NCI-H146 treated with DMSO at 0.1 percent for 48 hours (cell line): ENCODE measurements around the gene C16orf96.

Experiments
- DNase-seq: peaks from one replicate; lab custom pipeline; 2025; ENCODE audit not compliant: unreplicated experiment; lab: John Stamatoyannopoulos, UW

Gene C16orf96

DNA sequence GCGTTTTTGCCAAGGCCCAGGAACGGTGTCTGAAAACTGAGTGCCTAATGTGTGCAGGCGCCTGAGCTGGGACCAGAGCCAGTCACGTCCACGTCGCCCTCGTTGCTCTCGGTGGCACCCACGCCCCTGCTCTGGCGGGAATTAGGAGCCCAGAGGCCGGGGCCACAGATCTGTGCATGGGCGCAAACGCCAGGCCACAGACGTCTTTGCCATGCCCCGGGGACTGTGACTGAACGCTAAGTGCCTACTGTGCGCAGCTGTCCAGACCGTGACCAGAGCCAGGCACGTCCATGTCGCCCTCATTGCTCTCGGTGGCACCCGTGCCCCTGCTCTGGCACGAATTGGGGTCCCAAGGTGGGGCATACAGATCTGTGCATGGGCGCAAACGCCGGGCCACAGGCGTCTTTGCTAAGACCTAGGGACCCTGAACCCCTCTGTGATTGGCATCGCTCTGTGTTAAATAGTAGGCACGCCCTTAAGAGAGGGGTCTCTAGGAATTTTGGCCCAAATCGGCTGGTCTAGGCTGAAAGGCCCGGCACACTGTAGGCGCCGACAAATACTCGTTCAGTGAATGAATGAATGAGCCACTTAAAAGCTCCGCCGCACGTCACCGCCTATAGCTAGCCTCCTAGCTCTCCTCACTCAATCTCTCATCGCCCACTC, 59.4 kb downstream of the C16orf96 start:
- DNase-seq, result no peak

DNA sequence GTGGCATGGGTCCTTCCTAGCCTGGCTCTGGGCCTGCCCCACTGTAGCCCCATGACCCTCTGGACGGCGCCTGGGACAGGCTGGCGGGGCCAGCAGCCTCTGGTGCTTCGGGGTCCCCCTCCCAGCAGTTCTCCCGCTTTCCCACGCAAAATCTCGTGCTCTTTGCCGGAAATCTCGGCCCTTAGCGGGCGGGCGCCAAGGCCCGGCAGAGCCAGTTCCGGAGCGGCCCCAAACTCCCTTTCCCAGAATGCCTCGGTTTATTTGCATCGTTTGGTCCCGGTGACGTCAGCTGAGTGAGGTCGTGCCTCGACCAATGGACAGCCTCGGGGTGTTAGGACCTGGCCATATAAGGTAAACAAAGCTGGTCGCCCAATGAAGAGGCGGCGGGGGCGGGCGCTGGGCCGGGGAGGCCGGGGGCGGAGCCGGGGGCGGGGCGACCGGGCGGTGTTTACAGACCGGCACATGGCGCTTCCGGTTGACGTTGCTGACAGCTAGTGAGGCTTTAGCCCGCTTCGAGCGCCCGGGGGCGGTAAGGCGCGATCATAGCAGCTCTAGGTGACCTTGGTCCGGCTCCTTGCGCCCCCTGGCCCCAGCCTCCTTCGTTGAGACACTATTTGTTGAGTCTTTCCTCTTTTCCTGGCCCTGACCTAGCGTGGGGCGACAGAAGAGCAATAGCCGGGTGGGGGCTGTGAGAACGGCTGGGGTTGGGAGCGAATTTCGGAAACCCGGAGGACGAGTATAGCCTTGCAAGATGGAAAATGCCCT, 60.1 kb downstream of the C16orf96 start:
- DNase-seq, result peak; percentile 99

- no peak for DNase-seq
Observed at GRCh38 chr16:4617880-4618279, 61.7 kb downstream of the C16orf96 start.

- peak; percentile 49 for DNase-seq
Observed at GRCh38 chr16:4618645-4619418, 62.7 kb downstream of the C16orf96 start.

GRCh38 chr16:4623593-4623992, 67.5 kb downstream of the C16orf96 start:
- no peak for DNase-seq

GRCh38 chr16:4624015-4624826, 68.1 kb downstream of the C16orf96 start, which contains the start of gene MGRN1:
Gene MGRN1 (plus strand): TSS chr16:4624826. CDS start chr16:4624961, 135 bp downstream.
- DNase-seq, result peak; percentile 97

- DNase-seq, result peak; percentile 60
Observed at GRCh38 chr16:4624827-4625559, 68.9 kb downstream of the C16orf96 start.

- DNase-seq, result peak; percentile 45
Observed at GRCh38 chr16:4625560-4626159, 69.5 kb downstream of the C16orf96 start.

DNA sequence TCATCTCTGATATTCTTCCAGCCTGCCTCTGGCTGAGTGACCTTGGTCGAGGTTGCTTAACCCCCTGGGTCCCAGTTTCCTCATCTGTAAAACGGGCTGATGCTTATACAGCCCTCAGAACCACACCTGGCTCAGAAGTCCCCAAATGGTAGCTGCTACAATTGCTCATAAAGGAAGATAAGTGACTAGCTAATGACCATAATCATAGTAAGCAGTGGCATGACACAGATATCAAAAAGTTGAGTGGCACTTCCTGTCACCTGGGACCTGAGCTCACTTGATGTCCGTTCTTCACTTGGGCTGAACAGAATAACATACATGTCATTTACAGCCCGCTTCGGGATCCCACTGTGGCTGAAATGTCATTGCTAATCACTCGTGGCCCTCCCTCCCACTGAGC, 70.3 kb downstream of the C16orf96 start:
- no peak for DNase-seq

DNA sequence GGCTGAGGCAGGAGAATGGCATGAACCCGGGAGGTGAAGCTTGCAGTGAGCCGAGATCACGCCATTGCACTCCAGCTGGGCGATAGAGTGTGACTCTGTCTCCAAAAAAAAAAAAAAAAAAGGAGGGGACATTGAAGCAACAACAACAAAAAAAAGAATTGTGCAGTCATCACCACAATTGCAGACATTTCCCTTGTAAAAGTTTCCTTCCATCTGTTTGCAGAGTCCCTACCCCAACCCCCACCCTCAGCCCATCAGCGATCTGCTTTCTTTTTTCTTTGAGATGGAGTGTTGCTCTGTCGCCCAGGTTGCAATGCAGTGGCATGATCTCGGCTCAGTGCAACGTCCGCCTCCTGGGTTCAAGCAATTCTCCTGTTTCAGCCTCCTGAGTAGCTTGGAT, 72.1 kb downstream of the C16orf96 start:
- DNase-seq, result no peak

- no peak for DNase-seq
Observed at GRCh38 chr16:4631444-4631843, 75.3 kb downstream of the C16orf96 start.

DNA sequence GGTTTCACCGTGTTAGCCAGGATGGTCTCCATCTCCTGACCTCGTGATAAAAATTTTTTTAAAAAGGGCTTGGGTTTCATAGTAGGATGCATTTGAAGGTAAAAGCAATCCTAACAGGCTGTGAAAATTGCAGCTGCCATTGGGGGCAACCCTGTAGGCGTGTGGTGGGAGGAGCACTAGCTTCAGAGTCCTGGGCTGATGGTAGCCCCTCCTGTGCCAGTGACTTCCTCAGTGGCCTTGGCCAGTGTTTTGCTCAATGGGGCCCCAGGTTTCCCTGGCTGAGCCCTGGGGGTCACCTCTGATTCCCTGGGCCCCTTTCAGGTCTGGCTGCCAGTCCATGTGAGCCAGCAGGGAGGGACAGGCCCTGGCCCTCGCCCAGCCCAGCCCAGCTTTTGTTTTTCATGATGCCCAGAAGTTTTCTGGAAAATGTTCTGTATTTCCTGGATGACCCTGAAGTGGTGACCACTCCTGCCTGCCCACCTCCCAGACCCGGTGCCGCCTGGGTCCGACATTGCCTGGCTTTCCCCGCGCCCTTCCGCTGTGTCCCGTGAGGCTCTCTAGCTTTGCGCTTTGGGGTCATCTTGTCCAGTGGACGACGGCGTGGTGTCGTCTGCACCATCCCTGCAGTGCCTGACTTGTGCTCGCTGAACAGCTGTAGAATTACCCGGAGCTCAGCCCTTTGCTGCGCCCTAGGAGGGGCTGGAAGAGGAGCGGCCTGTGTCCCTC, 77.9 kb downstream of the C16orf96 start:
- DNase-seq, result no peak

DNA sequence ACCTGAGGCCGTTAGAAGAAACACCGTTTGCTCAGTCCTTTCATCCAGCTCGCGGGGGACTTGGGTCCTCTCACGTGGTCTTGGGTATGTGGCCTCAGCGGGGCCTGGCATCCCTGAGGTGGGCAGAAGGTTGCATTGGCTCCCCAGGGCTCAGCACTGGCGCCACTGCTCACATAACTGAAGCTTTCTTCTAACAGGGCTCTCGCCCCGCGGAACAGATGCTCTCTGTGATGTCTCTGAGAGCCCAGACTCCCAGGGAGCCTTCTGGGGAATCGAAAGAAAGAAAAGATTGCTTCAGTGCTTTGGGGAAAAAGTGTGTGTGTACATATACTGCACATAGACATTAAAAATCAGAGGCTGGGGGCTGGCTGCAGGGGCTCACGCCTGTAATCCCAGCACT, 78.6 kb downstream of the C16orf96 start:
- DNase-seq, result no peak

- no peak for DNase-seq
Observed at GRCh38 chr16:4636196-4636595, 80.1 kb downstream of the C16orf96 start.

GRCh38 chr16:4637501-4638166, 81.5 kb downstream of the C16orf96 start:
- DNase-seq, result no peak

DNA sequence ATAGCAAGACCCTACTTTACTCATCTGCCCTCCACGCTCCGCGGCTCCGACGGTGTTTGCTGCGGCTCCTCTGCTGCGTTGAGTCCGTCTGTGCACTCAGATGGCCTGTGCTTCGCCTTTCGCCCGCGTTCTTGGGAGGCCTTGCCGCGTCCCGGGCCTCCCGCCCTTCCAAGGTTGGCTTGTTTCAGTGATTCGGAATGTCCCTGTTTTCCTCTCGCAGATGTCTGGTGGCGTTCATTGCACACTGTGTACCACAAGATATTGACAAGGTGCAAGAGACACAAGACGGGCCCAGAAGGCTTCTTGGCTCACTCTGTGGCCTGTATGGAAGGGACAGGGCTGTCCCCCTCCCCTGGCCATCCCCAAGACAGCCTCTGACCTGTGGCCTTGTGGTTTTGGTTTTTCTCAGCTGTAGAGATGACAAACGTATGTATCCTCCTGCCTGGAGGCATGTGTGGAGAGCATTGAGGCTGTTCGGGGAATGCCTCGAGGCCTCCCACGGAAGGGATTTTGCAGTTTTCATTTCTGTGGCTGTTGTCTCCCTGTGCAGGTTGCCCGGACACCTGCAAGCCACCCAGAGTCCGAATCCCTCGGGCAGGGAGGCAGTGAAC, 83.9 kb downstream of the C16orf96 start:
- DNase-seq, result no peak

DNA sequence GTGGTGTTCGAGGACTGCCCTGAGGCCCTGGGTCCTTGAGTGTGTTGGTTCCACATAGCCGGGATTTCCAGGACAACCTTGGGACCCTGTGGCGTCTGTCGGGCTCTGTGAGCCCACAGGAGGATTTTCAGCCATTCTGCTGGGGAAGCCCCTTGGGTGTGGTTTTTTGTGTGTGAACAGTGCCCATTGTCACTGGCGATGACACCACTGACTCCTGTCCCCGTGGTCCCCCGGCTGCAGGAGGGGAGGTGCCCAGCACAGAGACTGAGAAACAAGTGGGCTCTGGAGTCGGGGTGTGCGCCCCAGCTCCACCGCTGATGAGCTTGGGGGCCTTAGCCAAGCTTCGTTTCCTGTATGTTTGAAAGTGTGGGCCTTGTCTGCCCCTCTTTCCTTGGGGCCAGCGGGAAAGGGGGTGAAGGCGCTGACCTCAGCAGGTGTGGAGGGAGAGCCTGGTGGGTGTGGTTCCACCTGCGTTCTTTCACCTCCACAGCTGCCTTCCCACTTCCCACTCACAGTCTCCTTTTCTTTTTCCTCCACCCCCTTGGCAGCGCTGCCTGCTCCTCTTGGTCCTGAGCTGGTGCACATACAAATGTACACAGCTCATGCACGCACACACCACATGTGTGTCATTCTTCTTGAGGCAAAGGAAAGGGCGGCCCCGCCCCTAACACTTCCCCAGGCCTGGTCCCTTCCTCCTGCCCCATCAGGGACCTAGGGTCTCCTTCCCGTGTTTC, 84.6 kb downstream of the C16orf96 start:
- DNase-seq, result no peak

DNA sequence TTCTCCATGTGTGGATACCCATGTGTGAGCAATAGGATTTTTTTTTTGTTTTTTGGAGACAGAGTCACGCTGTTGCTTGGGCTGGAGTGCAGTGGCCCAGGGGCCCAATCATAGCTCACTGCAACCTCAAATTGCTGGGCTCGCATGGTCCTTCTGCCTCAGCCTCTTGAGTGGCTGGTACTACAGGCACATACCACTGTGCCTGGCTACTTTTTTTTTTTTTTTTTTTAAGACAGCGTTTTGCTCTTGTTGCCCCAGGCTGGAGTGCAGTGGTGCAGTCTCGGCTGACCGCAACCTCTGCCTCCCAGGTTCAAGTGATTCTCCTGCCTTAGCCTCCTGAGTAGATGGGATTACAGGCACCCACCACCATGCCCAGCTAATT, 85.2 kb downstream of the C16orf96 start:
- DNase-seq, result no peak
